IMR-90 (cell line): ENCODE measurements around the gene OBP2B. TPM values are rescaled to one million over a fixed set of nuclear protein-coding genes. Genes with fewer than 3 reads are reported as not detected.

Experiments used
- ATAC-seq: fragments of 200-7000 bp; cut with Tn5 transposase; 2 replicates; pipeline ENCODE4 v1.9.1; 2020; ENCODE audit warnings: low read depth, mild to moderate bottlenecking, moderate library complexity
- BruUV-seq: library from RNA; stranded (reverse); fragments of 400-500 nt; replicated peaks from 2 replicates; lab custom pipeline; 2021; lab: Mats Ljungman, UMichigan
- CTCF ChIA-PET: fragments of 300-600 bp; formaldehyde crosslinking; extraction: SDS; loops from one replicate; lab custom pipeline; 2021; ENCODE audit warnings: antibody characterized with exemption; lab: Yijun Ruan, JAX
- POLR2A ChIA-PET: fragments of 300-600 bp; sonication (Branson Sonifier 250); formaldehyde crosslinking; loops from one replicate; lab custom pipeline; 2022; ENCODE audit warnings: antibody characterized with exemption; ENCODE audit not compliant: unreplicated experiment; lab: Charles Lee
- DNase-seq: peaks from one replicate; pipeline ENCODE4 v3.0.0; 2013
- H2AFZ ChIP-seq: replicated peaks from 2 replicates; pipeline ENCODE3; 2013; ENCODE audit warnings: low read length, mild to moderate bottlenecking; ENCODE audit not compliant: poor library complexity
- H2AK5ac ChIP-seq: 2 replicates; pipeline ENCODE4 v1.6.1; 2013; ENCODE audit warnings: low read depth, low read length, inconsistent platforms
- H2AK9ac ChIP-seq: replicated peaks from 2 replicates; pipeline ENCODE3; 2013; ENCODE audit warnings: mild to moderate bottlenecking, low read depth, low read length, moderate library complexity; ENCODE audit not compliant: poor library complexity
- H2BK120ac ChIP-seq: 2 replicates; pipeline ENCODE4 v1.6.1; 2013; ENCODE audit warnings: low read depth, low read length, inconsistent platforms
- H2BK15ac ChIP-seq: 3 replicates; pipeline ENCODE4 v1.6.1; 2013; ENCODE audit warnings: low read depth, low read length, inconsistent platforms
- H2BK20ac ChIP-seq: 2 replicates; pipeline ENCODE4 v1.6.1; 2013; ENCODE audit warnings: low read depth, mild to moderate bottlenecking, inconsistent platforms, low read length, moderate library complexity
- H2BK5ac ChIP-seq: 2 replicates; pipeline ENCODE4 v1.6.1; 2013; ENCODE audit warnings: mild to moderate bottlenecking, low read depth, low read length, inconsistent platforms; ENCODE audit not compliant: poor library complexity, severe bottlenecking
- H3K14ac ChIP-seq: replicated peaks from 2 replicates; pipeline ENCODE4 v1.6.1; 2013; ENCODE audit warnings: low read depth, low read length, inconsistent platforms
- H3K18ac ChIP-seq: 2 replicates; pipeline ENCODE4 v1.6.1; 2013; ENCODE audit warnings: low read depth, low read length, control low read depth
- H3K23ac ChIP-seq: 2 replicates; pipeline ENCODE4 v1.6.1; 2013; ENCODE audit warnings: low read depth, low read length, inconsistent platforms
- H3K27ac ChIP-seq: 2 replicates; pipeline ENCODE4 v1.5.1; 2013; ENCODE audit warnings: mild to moderate bottlenecking, control low read depth, low read length; ENCODE audit not compliant: insufficient read depth
- H3K27me3 ChIP-seq: 2 replicates; pipeline ENCODE4 v1.6.1; 2013; ENCODE audit warnings: low read length; ENCODE audit not compliant: control insufficient read depth, insufficient read depth
- H3K36me3 ChIP-seq: 2 replicates; pipeline ENCODE4 v1.6.1; 2013; ENCODE audit warnings: low read length, mixed read lengths; ENCODE audit not compliant: control insufficient read depth, insufficient read depth
- H3K4ac ChIP-seq: 2 replicates; pipeline ENCODE4 v1.6.1; 2013; ENCODE audit warnings: low read depth, low read length, inconsistent platforms
- H3K4me1 ChIP-seq: 2 replicates; pipeline ENCODE4 v1.6.1; 2013; ENCODE audit warnings: low read length, mixed read lengths; ENCODE audit not compliant: control insufficient read depth, insufficient read depth
- H3K4me2 ChIP-seq: 2 replicates; pipeline ENCODE4 v1.6.1; 2013; ENCODE audit warnings: low read depth, mild to moderate bottlenecking, control low read depth, low read length, moderate library complexity
- H3K4me3 ChIP-seq: 2 replicates; pipeline ENCODE4 v1.5.1; 2013; ENCODE audit warnings: low read depth, mild to moderate bottlenecking, control low read depth, low read length, moderate library complexity; ENCODE audit not compliant: insufficient read depth
- H3K56ac ChIP-seq: 2 replicates; pipeline ENCODE4 v1.6.1; 2013; ENCODE audit warnings: low read length, inconsistent platforms; ENCODE audit not compliant: insufficient read depth; ENCODE audit errors: extremely low read depth
- H3K79me1 ChIP-seq, 2 experiments: 2 replicates each; pipeline ENCODE4 v1.6.1; 2013; ENCODE audit warnings: low read length in 2 of 2, inconsistent platforms in 1 of 2, low read depth in 1 of 2
- H3K9ac ChIP-seq: 2 replicates; pipeline ENCODE4 v1.6.1; 2013; ENCODE audit warnings: low read depth, low read length, control low read depth
- H3K9me1 ChIP-seq: 2 replicates; pipeline ENCODE4 v1.6.1; 2013; ENCODE audit warnings: low read length, inconsistent platforms; ENCODE audit not compliant: insufficient read depth
- H3K9me3 ChIP-seq: 2 replicates; pipeline ENCODE4 v1.6.1; 2013; ENCODE audit warnings: low read length; ENCODE audit not compliant: control insufficient read depth, insufficient read depth
- H4K20me1 ChIP-seq: 2 replicates; pipeline ENCODE4 v1.6.1; 2013; ENCODE audit warnings: low read length, inconsistent platforms; ENCODE audit not compliant: insufficient read depth
- H4K5ac ChIP-seq: 2 replicates; pipeline ENCODE4 v1.6.1; 2013; ENCODE audit warnings: mild to moderate bottlenecking, low read depth, low read length, control low read depth
- H4K8ac ChIP-seq, 2 experiments: 2 replicates each; pipeline ENCODE4 v1.6.1; 2013; ENCODE audit warnings: low read depth in 2 of 2, low read length in 2 of 2, control low read depth in 1 of 2, inconsistent platforms in 1 of 2
- H4K91ac ChIP-seq: 2 replicates; pipeline ENCODE4 v1.6.1; 2013; ENCODE audit warnings: low read depth, low read length, inconsistent platforms; ENCODE audit not compliant: insufficient read depth
- BHLHE40 ChIP-seq: fragments of 150-350 bp; IDR thresholded peaks from 2 replicates; pipeline ENCODE4 v1.6.1; 2016; ENCODE audit warnings: mild to moderate bottlenecking, low read depth, low read length
- CEBPB ChIP-seq: IDR thresholded peaks from 2 replicates; pipeline ENCODE4 v1.6.1; 2012; ENCODE audit warnings: low read depth, low read length, improper control_type of control experiment
- CHD1 ChIP-seq: IDR thresholded peaks from 2 replicates; pipeline ENCODE4 v1.6.1; 2012; ENCODE audit warnings: low read depth, low read length, improper control_type of control experiment
- FOS ChIP-seq: fragments of 150-350 bp; IDR thresholded peaks from 2 replicates; pipeline ENCODE4 v1.6.1; 2016; ENCODE audit warnings: low read depth, low read length
- MAFK ChIP-seq: IDR thresholded peaks from 2 replicates; pipeline ENCODE4 v1.6.1; 2012; ENCODE audit warnings: low read depth, low read length, improper control_type of control experiment
- MAZ ChIP-seq: IDR thresholded peaks from 2 replicates; pipeline ENCODE4 v1.6.1; 2012; ENCODE audit warnings: low read depth, mild to moderate bottlenecking, low read length, improper control_type of control experiment, moderate library complexity, borderline replicate concordance
- MXI1 ChIP-seq: IDR thresholded peaks from 2 replicates; pipeline ENCODE4 v1.6.1; 2012; ENCODE audit warnings: low read depth, mild to moderate bottlenecking, low read length, moderate library complexity, borderline replicate concordance
- NFE2L2 ChIP-seq: fragments of 150-350 bp; IDR thresholded peaks from 2 replicates; pipeline ENCODE4 v1.6.1; 2016; ENCODE audit warnings: low read depth, mild to moderate bottlenecking, low read length
- POLR2A ChIP-seq: IDR thresholded peaks from 2 replicates; pipeline ENCODE4 v1.6.1; 2012; ENCODE audit warnings: mild to moderate bottlenecking, low read depth, low read length
- RAD21 ChIP-seq: IDR thresholded peaks from 2 replicates; pipeline ENCODE4 v1.6.1; 2012; ENCODE audit warnings: low read length, improper control_type of control experiment
- RCOR1 ChIP-seq: IDR thresholded peaks from 2 replicates; pipeline ENCODE4 v1.6.1; 2012; ENCODE audit warnings: mild to moderate bottlenecking, low read length, improper control_type of control experiment; ENCODE audit not compliant: insufficient replicate concordance
- RFX5 ChIP-seq: IDR thresholded peaks from 2 replicates; pipeline ENCODE4 v1.8.0; 2012; ENCODE audit warnings: low read depth, mild to moderate bottlenecking, low read length, moderate library complexity
- SMC3 ChIP-seq: fragments of 150-350 bp; IDR thresholded peaks from 2 replicates; pipeline ENCODE4 v1.6.1; 2016; ENCODE audit warnings: low read depth, mild to moderate bottlenecking, antibody characterized with exemption, low read length, moderate library complexity
- WGBS, 2 experiments: methylation state at CpG; one replicate each; pipeline versions ENCODE4 v1.1.5 to v1.1.7; 2013; ENCODE audit warnings: missing lambda C conversion rate in 2 of 2; ENCODE audit not compliant: insufficient read length in 1 of 2; ENCODE audit errors: extremely low coverage in 2 of 2; 5-methylcytosine and 5-hydroxymethylcytosine counted together
- dilution Hi-C: fragments of 300-500 bp; cut with HindIII; formaldehyde crosslinking; loops from one replicate; pipeline ENCODE4 v1.14.3; 2018; ENCODE audit warnings: low sequenced_read_pairs; ENCODE audit not compliant: unreplicated experiment
- in situ Hi-C: fragments of 300-500 bp; cut with MboI; formaldehyde crosslinking; loops from 3 replicates; pipeline ENCODE4 v1.14.3; 2019; ENCODE audit warnings: low sequenced_read_pairs, inconsistent platforms, mixed read lengths
- intact Hi-C: fragments of 100-400 bp; cut with micrococcal nuclease; formaldehyde crosslinking; loops from 2 replicates; pipeline ENCODE4 v1.10.0; 2022
- polyA plus RNA-seq, 3 experiments: library from polyadenylated mRNA; depleted of rRNA; stranded (reverse); fragments of >200 nt; gene quantifications; 2 replicates each; pipeline ENCODE4 v1.2.3, GENCODE V29; 2012; ENCODE audit warnings: low replicate concordance in 1 of 3
- total RNA-seq: library from RNA; depleted of rRNA; stranded (reverse); fragments of >200 nt; gene quantifications from 2 replicates; pipeline ENCODE4 v1.2.3, GENCODE V29; 2012
- TF ChIP-seq, protein P1 (sequence below): fragments of 150-350 bp; IDR thresholded peaks from 2 replicates; pipeline ENCODE4 v1.6.1; 2017; ENCODE audit warnings: mild to moderate bottlenecking, antibody characterized with exemption, low read length, low read depth
- TF ChIP-seq, protein P2 (sequence below): conservative IDR thresholded peaks from 2 replicates; pipeline ENCODE4 v1.5.1; 2012; ENCODE audit warnings: mild to moderate bottlenecking, low read depth, low read length, improper control_type of control experiment
- TF ChIP-seq, protein P3 (sequence below): fragments of 150-350 bp; IDR thresholded peaks from 2 replicates; pipeline ENCODE4 v1.6.1; 2016; ENCODE audit warnings: low read depth, mild to moderate bottlenecking, low read length, moderate library complexity, borderline replicate concordance

Gene OBP2B
- total and polyA plus RNA-seq, 2 of the 4 experiments (the other 2 are of a cell fraction): not detected

- no peak overlapping the region for H4K91ac ChIP-seq
- no peak overlapping the region for H2BK5ac ChIP-seq
- in situ Hi-C loops (no loop called here), intact Hi-C loops (no loop called here), dilution Hi-C loops (no loop called here)
- no peak overlapping the region for H2AK5ac ChIP-seq
- H3K9ac ChIP-seq: no peak overlapping the region
- no peaks in the 10 kb centered on the region for H3K4me1 ChIP-seq
- H3K36me3 ChIP-seq: no peaks in the 10 kb centered on the region
- H4K20me1 ChIP-seq: no peaks in the 10 kb centered on the region
- no peak overlapping the region for H2BK20ac ChIP-seq
- no peak overlapping the region for H3K23ac ChIP-seq
- DNase-seq (no peak), ATAC-seq (no peak)
- no peak overlapping the region for H2AFZ ChIP-seq
- H2AK9ac ChIP-seq: no peak overlapping the region
- no peaks in the 10 kb centered on the region for H3K79me1 ChIP-seq
- H2BK15ac ChIP-seq: no peak overlapping the region
- no peak overlapping the region for H3K18ac ChIP-seq
- TF ChIP-seq MXI1: no peak
- no peak for TF ChIP-seq NFE2L2
- TF ChIP-seq SMC3: no peak
- no peak for TF ChIP-seq POLR2A
- no peak for TF ChIP-seq RAD21
- no peak for TF ChIP-seq MAZ
- no peak for TF ChIP-seq CHD1
- TF ChIP-seq RCOR1: no peak
- no peak for TF ChIP-seq FOS
- TF ChIP-seq, protein P1, sequence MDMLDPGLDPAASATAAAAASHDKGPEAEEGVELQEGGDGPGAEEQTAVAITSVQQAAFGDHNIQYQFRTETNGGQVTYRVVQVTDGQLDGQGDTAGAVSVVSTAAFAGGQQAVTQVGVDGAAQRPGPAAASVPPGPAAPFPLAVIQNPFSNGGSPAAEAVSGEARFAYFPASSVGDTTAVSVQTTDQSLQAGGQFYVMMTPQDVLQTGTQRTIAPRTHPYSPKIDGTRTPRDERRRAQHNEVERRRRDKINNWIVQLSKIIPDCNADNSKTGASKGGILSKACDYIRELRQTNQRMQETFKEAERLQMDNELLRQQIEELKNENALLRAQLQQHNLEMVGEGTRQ: no peak
- TF ChIP-seq BHLHE40: no peak
- TF ChIP-seq, protein P2, sequence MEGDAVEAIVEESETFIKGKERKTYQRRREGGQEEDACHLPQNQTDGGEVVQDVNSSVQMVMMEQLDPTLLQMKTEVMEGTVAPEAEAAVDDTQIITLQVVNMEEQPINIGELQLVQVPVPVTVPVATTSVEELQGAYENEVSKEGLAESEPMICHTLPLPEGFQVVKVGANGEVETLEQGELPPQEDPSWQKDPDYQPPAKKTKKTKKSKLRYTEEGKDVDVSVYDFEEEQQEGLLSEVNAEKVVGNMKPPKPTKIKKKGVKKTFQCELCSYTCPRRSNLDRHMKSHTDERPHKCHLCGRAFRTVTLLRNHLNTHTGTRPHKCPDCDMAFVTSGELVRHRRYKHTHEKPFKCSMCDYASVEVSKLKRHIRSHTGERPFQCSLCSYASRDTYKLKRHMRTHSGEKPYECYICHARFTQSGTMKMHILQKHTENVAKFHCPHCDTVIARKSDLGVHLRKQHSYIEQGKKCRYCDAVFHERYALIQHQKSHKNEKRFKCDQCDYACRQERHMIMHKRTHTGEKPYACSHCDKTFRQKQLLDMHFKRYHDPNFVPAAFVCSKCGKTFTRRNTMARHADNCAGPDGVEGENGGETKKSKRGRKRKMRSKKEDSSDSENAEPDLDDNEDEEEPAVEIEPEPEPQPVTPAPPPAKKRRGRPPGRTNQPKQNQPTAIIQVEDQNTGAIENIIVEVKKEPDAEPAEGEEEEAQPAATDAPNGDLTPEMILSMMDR: no peak
- no peak for TF ChIP-seq RFX5
- no peak for TF ChIP-seq CEBPB
- no peak for TF ChIP-seq MAFK
- TF ChIP-seq, protein P3, sequence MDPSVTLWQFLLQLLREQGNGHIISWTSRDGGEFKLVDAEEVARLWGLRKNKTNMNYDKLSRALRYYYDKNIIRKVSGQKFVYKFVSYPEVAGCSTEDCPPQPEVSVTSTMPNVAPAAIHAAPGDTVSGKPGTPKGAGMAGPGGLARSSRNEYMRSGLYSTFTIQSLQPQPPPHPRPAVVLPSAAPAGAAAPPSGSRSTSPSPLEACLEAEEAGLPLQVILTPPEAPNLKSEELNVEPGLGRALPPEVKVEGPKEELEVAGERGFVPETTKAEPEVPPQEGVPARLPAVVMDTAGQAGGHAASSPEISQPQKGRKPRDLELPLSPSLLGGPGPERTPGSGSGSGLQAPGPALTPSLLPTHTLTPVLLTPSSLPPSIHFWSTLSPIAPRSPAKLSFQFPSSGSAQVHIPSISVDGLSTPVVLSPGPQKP: no peak
- WGBS, 2 experiments: 82% methylated on average over 2 of the region's 6 CpGs; no CpG with 5 or more reads in 1 of the 2 experiments
- H3K9me1 ChIP-seq: no peaks in the 10 kb centered on the region
- H4K5ac ChIP-seq: no peak overlapping the region
- H3K27ac ChIP-seq: no peak overlapping the region
- peaks cover 34% of the 10 kb centered on the region for H3K27me3 ChIP-seq
- no peaks in the 10 kb centered on the region for H3K9me3 ChIP-seq
- no peak overlapping the region for H3K14ac ChIP-seq
- H3K4ac ChIP-seq: no peak overlapping the region
- H2BK120ac ChIP-seq: no peak overlapping the region
- H3K56ac ChIP-seq: no peak overlapping the region
- BruUV-seq: no TSS peak
- ChIA-PET POLR2A (no interaction called here), CTCF (no interaction called here)
- H3K4me3 ChIP-seq: no peak overlapping the region
- H3K4me2 ChIP-seq: no peak overlapping the region
- H4K8ac ChIP-seq: no peak overlapping the region
These were observed 37.9 kb upstream of the OBP2B start for GRCh38 chr9:133246991-133247390.
